ENCODE measurements around the gene MAP3K9. TPM values are rescaled to one million over a fixed set of nuclear protein-coding genes. Genes with fewer than 3 reads are reported as not detected.
A peak's percentile ranks its signal among the peaks of the same experiment; 100 is the strongest.

MAP3K9 gene
- total RNA-seq, 1 experiment from 2014 or later, result 12.1 TPM

GRCh38 chr14:70827752-70828151, 18.4 kb upstream of the MAP3K9 start:
- no TSS peak for BruUV-seq (replicated peaks)
- no peak for DNase-seq (ENCODE audit: low read depth, low spot score)
- CTCF ChIA-PET, result interaction anchor here (0.5 to 1.5 kb wide), 4 partner anchors 10 to 750 kb away, joined by 3 to 5 read pairs (median 4); no protein-coding TSS in a partner anchor

DNA sequence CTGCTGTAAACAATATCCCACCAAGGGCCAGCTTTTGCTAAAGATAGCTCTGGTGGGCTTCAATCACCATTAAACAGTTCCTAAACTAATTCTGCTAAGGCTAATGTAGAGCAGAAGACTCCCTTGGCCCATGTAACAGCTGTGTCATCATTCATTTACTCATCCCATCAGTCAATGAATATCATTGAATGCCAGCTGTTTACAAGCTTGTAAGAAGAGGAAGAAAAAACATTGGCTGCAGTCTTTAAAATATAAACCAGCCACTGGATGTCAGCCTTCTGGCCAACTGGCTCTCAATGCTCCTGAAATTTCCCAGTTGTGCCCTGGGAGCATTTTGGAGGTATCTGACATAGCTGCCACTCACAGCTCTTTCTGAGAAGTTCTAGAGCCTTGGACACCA, 18.0 kb upstream of the MAP3K9 start:
- no peak for ATAC-seq
- H3K27me3 ChIP-seq (ENCODE audit: control insufficient read depth, insufficient read depth, low read length), result peaks cover 4% of the 10 kb centered on the region; the same call in 1 of the 2 replicates

More at GRCh38 chr14:70827752-70828151, 18.4 kb upstream of the MAP3K9 start:
- H3K4me1 ChIP-seq (ENCODE audit: control insufficient read depth, insufficient read depth, low read length), result peaks cover 4% of the 10 kb centered on the region; the same call in 1 of the 2 replicates
- peaks cover 4% of the 10 kb centered on the region; the same call in 1 of the 2 replicates for H3K27me3 ChIP-seq (ENCODE audit: control insufficient read depth, insufficient read depth, low read length)
- no peak for ATAC-seq
- intact Hi-C loops (cut with micrococcal nuclease; ENCODE audit: unreplicated experiment) (no loop called here), in situ Hi-C loops (cut with HindIII; ENCODE audit: low pct_unique_long_range_greater_than_20kb, low sequenced_read_pairs) (no loop called here)
- H3K9me3 ChIP-seq (ENCODE audit: control insufficient read depth, insufficient read depth, low read depth, low read length), result no peaks in the 10 kb centered on the region
- TF ChIP-seq, protein P1, sequence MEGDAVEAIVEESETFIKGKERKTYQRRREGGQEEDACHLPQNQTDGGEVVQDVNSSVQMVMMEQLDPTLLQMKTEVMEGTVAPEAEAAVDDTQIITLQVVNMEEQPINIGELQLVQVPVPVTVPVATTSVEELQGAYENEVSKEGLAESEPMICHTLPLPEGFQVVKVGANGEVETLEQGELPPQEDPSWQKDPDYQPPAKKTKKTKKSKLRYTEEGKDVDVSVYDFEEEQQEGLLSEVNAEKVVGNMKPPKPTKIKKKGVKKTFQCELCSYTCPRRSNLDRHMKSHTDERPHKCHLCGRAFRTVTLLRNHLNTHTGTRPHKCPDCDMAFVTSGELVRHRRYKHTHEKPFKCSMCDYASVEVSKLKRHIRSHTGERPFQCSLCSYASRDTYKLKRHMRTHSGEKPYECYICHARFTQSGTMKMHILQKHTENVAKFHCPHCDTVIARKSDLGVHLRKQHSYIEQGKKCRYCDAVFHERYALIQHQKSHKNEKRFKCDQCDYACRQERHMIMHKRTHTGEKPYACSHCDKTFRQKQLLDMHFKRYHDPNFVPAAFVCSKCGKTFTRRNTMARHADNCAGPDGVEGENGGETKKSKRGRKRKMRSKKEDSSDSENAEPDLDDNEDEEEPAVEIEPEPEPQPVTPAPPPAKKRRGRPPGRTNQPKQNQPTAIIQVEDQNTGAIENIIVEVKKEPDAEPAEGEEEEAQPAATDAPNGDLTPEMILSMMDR (IDR thresholded peaks at IDR 0.05), result no peak
- no peak for TF ChIP-seq SIN3A (IDR thresholded peaks at IDR 0.05; ENCODE audit: borderline replicate concordance, insufficient read depth, low read depth, low read length)
- TF ChIP-seq TCF7L2 (IDR thresholded peaks at IDR 0.05; ENCODE audit: low read depth, low read length), result no peak
- TF ChIP-seq, protein P2, sequence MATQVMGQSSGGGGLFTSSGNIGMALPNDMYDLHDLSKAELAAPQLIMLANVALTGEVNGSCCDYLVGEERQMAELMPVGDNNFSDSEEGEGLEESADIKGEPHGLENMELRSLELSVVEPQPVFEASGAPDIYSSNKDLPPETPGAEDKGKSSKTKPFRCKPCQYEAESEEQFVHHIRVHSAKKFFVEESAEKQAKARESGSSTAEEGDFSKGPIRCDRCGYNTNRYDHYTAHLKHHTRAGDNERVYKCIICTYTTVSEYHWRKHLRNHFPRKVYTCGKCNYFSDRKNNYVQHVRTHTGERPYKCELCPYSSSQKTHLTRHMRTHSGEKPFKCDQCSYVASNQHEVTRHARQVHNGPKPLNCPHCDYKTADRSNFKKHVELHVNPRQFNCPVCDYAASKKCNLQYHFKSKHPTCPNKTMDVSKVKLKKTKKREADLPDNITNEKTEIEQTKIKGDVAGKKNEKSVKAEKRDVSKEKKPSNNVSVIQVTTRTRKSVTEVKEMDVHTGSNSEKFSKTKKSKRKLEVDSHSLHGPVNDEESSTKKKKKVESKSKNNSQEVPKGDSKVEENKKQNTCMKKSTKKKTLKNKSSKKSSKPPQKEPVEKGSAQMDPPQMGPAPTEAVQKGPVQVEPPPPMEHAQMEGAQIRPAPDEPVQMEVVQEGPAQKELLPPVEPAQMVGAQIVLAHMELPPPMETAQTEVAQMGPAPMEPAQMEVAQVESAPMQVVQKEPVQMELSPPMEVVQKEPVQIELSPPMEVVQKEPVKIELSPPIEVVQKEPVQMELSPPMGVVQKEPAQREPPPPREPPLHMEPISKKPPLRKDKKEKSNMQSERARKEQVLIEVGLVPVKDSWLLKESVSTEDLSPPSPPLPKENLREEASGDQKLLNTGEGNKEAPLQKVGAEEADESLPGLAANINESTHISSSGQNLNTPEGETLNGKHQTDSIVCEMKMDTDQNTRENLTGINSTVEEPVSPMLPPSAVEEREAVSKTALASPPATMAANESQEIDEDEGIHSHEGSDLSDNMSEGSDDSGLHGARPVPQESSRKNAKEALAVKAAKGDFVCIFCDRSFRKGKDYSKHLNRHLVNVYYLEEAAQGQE (IDR thresholded peaks at IDR 0.05; ENCODE audit: insufficient read depth in 1 of 2, low read depth in 2 of 2, low read length in 1 of 2), result no peak
- no peak for TF ChIP-seq POLR2AphosphoS5 (IDR thresholded peaks at IDR 0.05; ENCODE audit: low read depth, low read length)
- POLR2A ChIA-PET, result no interaction called here
- H3K4me3 ChIP-seq (ENCODE audit: low read depth in 2 of 2, low read length in 2 of 2), result no peak overlapping the region
- no peak overlapping the region for H3K27ac ChIP-seq (ENCODE audit: low read length)
- H3K36me3 ChIP-seq (ENCODE audit: control insufficient read depth, insufficient read depth, low read length), result no peaks in the 10 kb centered on the region

More for the DNA sequence above, 18.0 kb upstream of the MAP3K9 start:
- no peaks in the 10 kb centered on the region for H3K36me3 ChIP-seq (ENCODE audit: control insufficient read depth, insufficient read depth, low read length)
- in situ Hi-C loops (cut with HindIII; ENCODE audit: low pct_unique_long_range_greater_than_20kb, low sequenced_read_pairs), result no loop called here
- intact Hi-C loops (cut with micrococcal nuclease; ENCODE audit: unreplicated experiment), result no loop called here
- DNase-seq (ENCODE audit: low read depth, low spot score), result no peak
- ChIA-PET CTCF (interaction anchor here (0.6 to 0.7 kb wide), 2 partner anchors 112 to 149 kb away, joined by 3 to 5 read pairs; no protein-coding TSS in a partner anchor), POLR2A (no interaction called here)
- H3K9me3 ChIP-seq (ENCODE audit: control insufficient read depth, insufficient read depth, low read depth, low read length), result no peaks in the 10 kb centered on the region
- H3K4me3 ChIP-seq (ENCODE audit: low read depth in 2 of 2, low read length in 2 of 2), result no peak overlapping the region
- no TSS peak for BruUV-seq (replicated peaks)
- no peak for TF ChIP-seq SIN3A (IDR thresholded peaks at IDR 0.05; ENCODE audit: borderline replicate concordance, insufficient read depth, low read depth, low read length)
- TF ChIP-seq, protein P1 (IDR thresholded peaks at IDR 0.05), result peak; percentile 19
- no peak overlapping the region for H3K27ac ChIP-seq (ENCODE audit: low read length)
- H3K4me1 ChIP-seq (ENCODE audit: control insufficient read depth, insufficient read depth, low read length), result peaks cover 4% of the 10 kb centered on the region; the same call in 1 of the 2 replicates

All from Panc1 (cell line).